Fibroblast of skin of abdomen (primary cell): ENCODE data around the gene COX4I2.
A peak's percentile ranks its signal among the peaks of the same experiment; 100 is the strongest.
"Not testable (repeated sequence)": the region's sequence is repeated elsewhere in the genome, so short reads cannot be mapped to it uniquely, and the experiment has no call there.

ENCODE experiments used
- DNase-seq: peaks from one replicate; pipeline ENCODE4 v3.0.0-alpha.2; 2013

COX4I2 gene

DNA sequence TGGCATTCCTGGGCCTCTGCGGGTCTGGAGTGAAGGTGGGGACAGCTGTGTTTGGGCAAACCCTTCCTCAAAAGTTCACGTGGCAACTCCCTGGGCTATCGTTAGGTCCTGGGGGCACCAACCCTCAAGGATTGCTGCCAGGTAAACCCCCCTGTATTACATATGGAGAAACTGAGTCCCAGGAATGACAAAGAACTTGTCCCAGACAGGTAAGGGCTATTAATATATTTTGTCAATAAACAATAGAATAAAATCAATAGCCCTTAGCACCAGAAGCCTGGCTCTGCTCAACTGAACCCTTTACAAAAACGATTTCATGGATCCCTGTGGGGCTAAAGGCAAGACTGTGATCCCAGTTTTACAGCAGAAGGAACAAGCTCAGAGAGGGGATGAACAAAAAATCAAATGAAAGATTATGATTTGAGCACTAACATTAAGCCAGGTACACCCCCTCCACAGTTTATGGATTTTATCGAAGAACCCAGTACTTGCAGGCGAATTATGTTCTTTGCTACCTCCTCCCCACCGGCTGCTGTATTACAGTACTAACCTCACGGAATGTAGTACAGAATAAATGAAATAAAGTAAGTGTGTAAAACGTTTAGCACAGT, 30.0 kb upstream of the COX4I2 start:
- no peak for DNase-seq

DNA sequence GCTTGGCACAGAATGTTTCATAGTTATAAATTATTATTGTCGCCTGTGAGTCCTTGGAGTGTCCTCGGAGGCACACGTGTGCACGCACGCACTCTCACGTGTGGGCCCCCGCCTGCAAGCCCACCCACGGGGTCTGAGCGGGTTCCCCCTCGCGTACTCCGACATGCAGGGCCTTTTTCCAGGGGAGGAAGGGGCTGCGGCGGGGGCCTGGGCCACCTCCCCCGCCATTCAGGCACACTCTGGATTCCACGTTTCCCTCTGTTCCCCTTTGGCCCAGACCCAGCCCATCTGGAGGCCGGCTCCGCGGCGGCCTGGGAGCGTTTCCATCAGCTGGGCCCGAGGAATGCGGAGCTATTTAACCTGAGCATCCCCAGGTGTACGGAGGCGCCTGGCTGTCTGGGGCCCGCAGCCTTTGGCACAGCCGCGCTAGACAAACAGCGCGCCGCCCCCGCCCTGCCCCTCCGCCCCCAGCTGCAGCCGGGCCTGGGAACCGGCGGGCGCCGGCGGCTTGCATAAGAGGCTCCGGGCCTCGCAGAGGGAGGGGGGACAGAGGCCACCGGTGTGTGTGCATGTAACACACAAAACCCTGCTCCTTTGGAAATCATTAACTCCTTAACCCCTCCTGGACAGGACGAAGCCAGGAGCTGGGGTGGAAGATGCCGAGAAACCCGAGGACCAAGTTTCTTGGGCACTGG, 29.3 kb upstream of the COX4I2 start:
- peak; percentile 61 for DNase-seq

DNA sequence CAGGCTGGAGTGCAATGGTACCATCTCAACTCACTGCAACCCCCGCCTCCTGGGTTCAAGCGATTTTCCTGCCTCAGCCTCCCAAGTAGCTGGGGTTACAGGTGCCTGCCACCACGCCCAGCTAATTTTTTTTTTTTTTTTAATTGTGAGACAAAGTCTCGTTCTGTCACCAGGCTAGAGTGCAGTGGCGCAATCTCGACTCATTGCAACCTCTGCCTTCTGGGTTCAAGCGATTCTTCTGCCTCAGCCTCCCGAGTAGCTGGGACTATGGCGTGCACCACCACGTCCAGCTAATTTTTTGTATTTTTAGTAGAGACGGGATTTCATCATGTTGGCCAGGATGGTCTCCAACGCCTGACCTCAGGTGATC, 25.5 kb upstream of the COX4I2 start:
- not testable (repeated sequence) for DNase-seq

DNA sequence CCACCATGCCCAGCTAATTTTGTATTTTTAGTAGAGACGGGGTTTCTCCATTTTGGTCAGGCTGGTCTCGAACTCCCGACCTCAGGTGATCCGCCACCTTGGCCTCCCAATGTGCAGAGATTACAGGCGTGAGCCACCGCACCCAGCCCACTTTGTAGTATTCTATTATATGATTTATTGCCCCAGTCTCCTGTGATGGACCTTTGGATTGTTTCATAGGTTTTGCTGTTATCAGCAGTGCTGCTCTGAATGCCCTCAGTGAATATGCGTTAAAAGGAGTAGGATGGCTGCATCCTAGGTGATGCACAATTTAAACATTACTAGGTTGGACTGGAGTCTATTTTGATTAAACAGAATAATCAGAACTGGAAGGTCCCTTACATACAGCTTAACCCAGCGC, 22.3 kb upstream of the COX4I2 start:
- DNase-seq, result no peak

DNA sequence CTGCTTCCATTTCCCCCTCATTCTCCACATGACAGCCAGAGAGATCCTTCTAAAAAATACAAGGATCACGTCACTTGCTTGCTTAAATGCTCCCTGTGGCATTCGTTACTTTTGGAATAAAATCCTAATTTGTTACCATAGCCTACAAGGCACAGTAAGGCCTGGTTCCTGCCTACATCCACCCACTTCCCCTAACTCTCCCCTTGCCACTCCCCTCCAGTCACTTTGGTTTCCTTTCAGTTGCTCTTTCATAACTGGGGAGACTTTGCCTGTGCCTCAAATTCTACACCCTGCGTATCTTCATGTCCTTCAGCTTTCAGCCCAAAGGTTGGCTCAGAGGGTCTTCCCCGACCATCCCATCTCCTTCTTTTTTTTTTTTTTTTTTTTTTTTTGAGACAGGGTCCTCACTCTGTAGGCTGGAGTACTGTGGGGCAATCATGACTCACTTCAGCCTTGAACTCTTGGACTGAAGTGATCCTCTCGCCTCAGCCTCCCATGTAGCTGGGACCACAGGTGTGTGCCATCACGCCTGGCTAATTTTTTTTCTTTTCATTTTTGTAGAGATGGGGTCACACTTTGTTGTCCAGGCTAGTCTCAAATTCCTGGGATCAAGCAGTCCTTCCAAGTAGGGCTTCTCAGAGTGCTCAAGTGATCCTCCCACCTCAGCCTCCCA, 20.1 kb upstream of the COX4I2 start:
- no peak for DNase-seq

DNA sequence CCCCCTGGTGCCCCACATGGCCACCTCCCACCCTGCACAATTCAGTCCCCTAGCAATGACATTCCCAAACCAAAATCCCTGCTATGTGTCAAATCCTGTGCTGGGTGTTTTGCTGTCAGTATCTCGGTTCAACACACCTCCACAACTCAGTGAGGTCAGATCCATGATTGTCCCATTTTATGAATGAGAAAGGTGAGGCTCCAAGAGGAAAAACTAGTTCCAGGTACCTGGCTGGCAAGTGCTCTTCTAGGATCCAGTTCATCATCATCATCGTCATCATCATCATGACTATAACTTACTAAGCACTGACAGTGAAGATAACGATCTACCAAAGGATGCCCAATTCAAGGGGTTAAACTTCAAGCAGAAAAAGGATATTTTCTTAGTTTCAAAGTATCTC, 17.5 kb upstream of the COX4I2 start:
- DNase-seq, result no peak

DNA sequence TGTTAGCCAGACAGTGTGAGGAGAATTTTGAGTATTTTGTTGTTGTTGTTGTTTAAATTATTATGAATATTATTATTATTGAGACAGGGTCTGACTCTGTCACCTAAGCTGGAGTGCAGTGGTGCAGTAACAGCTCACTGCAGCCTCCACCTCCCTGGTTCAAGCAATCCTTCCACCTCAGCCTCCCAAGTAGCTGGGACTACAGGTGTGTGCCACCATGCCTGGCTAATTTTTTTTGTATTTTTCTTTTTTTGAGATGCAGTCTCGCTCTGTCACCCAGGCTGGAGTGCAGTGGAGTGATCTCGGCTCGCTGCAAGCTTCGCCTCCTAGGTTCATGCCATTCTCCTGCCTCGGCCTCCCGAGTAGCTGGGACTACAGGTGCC, 14.6 kb upstream of the COX4I2 start:
- not testable (repeated sequence) for DNase-seq

DNA sequence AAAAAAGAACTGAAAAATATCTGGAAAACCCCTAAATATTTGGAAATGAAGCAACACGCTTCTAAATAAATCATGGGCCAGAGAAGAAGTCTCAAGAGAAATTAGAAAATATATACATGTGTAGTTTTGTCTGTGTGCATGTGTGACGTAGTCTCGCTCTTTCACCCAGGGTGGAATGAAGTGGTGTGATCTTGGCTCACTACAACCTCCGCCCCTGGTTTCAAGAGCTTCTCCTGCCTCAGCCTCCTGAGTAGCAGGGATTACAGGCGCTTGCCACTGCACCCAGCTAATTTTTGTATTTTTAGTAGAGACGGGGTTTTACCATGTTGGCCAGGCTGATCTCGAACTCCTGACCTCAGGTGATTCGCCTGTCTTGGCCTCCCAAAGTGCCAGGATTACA, 11.2 kb upstream of the COX4I2 start:
- DNase-seq, result not testable (repeated sequence)

DNA sequence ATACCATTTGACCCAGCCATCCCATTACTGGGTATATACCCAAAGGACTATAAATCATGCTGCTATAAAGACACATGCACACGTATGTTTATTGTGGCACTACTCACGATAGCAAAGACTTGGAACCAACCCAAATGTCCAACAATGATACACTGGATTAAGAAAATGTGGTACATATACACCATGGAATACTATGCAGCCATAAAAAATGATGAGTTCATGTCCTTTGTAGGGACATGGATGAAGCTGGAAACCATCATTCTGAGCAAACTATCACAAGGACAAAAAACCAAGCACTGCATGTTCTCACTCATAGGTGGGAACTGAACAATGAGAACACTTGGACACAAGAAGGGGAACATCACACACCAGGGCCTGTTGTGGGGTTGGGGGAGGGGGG, 9.7 kb upstream of the COX4I2 start:
- DNase-seq, result not testable (repeated sequence)

DNA sequence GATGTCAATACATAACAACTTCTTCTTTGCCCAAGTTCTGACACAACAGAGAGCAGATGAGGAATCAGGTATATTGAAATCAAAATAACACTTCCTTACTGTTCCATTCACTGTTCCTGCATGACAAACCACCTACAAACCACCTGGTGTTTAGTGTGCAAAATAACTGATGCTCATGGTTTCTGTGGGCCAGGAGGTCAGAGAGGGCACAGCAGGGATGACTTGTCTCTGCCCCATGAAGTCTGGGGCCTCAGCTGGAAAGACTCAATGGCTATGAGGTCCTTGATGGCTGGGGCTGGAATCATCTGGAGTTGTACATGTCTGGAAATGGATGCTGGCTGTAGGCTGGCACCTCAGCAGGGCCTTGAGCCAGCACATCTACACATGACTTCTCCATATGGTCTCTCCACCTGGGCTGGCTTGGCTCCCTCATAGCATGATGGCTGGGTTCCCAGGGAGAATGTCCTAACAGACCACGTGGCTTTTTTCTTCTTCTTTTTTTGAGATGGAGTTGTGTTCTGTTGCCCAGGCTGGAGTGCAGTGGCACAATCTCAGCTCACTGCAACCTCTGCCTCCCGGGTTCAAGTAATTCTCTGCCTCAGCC, 7.4 kb upstream of the COX4I2 start:
- no peak for DNase-seq

DNA sequence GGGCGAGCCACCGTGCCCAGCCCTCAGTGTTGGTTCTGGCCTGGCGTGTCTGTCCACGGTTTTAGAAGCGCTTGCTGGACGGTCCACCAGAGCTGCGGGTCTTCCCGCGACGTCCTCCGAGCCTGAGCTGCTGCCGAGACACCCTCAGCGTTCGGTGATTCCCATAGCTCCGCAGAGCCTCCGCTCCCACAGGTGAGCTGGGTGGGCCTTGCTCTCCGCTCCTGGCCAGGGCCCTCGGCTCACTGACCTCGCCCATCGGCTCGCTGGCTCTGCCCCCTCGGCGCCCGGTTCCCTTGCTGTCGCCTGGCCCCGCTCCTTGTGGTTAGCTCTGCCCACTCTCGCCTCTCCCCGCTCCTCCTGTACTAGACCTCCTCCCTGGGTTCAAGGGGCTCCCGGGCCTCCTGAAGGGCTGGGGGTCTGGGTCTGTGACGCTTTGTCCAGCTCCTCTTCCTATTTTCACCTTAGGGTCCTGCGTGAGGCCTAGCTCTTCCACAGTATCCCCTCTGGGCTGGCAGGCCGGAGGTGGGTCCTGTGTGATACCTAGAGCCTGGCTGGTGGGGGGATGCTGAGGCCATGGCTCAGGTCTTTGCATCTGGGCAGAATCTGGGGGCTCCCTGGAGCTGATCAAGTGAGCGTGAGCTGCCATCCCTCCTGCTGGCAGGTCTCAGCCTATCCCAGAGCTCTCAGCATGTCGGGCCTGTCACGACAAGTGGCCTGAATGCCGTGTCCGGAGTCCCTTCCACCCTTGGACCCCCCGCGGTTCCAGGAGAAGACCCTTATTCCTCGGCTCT, 5.0 kb upstream of the COX4I2 start:
- DNase-seq, result no peak

DNA sequence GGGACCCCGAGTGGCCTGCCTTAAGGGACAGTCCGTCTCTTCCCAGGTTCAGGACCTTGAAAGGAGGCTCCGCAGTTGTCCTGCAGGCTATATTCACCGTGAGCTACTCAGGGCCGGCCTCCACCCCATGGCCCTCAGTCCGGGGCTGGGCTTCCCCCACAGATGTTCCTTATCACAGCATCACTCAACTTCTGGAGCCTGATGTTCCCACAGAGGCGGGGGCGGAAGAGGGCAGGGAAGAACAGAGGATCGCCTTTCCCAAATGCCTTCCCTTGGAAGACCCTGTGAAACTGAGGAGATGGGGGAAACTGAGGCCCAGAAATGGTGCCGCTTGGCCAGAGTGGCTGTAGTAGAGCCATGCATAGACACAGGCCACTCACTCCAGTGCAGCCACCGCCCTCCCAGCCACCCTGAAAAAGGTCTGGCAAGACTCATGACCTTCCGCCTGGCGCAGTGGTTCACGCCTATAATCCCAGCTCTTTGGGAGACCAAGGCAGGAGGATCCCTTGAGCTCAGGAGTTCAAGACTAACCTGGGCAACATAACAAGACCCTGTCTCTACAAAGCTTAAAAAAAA, 4.3 kb upstream of the COX4I2 start:
- DNase-seq, result no peak

DNA sequence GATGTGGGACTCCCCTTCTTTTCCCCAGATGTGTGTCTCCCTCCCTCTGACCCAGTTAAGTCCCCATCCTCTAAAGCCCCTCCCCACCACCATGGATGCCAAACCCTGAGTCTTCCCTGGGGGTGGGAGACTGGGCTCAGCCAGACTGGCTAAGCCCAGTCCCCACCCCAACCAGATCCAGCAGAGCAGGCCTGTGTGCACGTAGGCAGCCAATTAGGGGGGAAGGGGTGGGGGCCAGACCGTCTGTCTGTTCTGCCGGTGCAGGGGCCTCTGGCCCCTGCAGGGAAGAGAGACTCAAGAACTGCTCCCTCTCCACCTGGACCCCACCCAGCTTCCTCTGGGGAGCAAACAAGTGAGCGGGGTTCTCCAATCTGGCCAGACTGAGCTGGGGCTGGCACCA, 605 bp downstream of the COX4I2 start:
- DNase-seq, result no peak

DNA sequence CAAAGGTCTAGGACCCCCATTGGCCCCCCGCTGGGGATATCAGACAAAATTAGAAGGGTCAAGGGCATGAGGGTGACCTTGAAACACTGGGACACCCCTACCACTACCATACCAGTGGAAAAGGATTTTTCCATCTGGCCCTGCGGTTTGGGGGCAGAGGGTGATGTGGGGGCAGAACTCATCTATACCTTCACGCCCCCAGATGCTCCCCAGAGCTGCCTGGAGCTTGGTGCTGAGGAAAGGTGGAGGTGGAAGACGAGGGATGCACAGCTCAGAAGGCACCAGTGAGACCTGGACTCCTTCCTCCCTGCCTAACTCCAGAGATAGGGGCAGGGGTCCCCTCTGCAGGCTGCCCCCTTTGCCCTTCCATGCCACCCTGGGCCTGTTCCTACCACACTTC, 1.1 kb downstream of the COX4I2 start:
- DNase-seq, result no peak

DNA sequence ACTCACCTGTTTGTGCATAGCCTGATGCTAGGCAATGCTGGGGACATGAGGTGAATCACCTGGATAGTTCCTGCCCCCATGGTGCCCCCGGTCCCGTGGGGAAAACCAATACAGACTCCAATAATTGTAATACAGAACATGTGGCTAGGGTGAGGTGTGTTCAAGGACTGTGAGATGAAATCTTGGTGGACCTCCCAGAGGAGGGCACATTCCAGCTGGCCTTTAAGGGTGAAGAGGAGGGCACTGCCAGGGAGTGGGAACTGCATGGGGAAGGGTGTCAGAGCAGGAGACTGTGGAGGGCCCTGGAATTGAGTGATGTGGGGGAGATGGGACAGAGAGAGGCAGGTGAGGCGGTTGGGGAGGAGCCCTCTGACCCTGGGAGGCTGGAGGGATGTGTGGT, 2.5 kb downstream of the COX4I2 start:
- DNase-seq, result no peak

DNA sequence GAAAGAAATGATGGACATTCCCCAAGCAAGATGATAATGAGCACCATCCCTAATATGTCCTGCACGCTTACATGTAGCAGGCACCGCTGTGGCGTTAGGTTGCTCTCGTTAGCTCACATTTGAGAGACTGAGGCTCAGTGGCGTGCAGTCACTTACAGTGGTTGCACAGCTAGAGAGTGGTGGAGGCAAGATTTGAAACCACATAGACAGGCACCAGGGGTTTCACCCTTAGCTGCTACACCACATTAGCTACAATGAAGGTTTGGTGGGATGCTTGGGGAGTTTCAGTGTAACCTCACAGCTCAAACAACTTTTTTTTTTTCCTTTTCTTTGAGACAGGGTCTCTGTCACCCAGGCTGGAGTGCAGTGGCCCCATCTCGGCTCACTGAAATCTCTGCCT, 3.7 kb downstream of the COX4I2 start:
- no peak for DNase-seq

DNA sequence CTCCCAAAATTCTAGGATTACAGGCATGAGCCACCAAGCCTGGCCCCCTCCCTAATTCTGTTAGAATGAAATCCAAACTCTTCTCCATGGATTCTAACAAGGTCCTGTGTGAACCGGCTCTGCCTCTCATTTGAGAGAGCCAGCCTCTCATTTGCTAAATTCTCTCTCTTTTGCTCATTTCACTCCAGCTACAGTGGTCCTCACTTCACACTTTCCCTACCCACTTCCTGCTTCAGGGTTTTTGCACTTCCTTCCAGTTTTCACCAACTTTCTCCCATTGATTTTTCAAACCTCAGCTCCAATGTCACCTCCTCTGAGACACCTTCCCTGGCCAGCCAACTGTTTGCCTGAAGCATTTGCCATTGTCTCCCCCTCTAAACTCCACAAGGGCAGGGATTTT, 5.1 kb downstream of the COX4I2 start:
- DNase-seq, result no peak

DNA sequence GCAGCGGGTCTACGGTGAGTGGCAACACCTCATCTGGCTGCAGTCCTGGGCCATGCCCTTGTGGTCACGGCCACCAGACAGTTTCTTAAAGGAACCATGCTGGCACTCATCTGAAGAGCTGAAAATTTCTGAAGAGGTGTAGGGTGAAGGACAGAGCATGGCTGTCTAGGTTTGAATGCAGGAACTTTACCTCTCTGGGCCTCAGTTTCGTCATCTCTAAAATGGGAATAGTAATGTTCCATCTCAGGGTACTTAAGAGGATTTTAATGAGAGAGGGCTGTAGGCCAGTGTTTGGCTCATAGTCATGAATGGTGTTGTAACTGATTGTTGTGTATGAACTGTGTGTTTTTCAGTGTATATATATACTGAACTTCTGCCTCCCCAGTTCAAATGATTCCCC, 5.8 kb downstream of the COX4I2 start:
- no peak for DNase-seq

DNA sequence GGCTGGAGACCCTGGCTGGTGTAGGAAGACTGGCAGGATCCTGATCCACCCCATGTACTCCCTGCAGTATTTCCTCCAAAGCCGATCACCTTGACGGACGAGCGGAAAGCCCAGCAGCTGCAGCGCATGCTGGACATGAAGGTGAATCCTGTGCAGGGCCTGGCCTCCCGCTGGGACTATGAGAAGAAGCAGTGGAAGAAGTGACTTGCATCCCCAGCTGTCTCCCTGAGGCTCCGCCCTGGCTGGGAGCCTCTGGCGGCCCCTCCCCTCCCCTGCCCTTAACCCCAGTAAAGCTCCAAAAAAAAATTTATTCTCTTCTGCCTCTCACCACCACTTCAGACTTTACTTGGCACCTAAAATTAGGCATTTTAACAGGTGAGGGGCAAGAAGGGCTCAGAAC, 7.0 kb downstream of the COX4I2 start:
- no peak for DNase-seq

DNA sequence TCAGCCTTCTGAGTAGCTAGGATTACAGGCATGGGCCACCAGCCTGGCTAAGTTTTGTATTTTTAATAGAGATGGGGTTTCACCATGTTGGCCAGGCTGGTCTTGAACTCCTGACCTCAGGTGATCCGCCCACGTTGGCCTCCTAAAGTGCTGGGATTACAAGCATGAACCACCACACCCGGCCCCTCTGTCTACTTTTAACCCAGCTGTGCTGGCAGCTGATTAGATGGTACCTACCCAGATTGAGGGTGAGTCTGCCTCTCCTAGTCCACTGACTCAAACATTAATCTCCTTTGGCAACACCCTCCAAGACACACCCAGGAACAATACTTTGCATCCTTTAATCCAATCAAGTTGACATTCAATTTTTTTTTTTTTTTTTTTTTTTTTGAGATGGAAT, 10.4 kb downstream of the COX4I2 start:
- DNase-seq, result not testable (repeated sequence)

DNA sequence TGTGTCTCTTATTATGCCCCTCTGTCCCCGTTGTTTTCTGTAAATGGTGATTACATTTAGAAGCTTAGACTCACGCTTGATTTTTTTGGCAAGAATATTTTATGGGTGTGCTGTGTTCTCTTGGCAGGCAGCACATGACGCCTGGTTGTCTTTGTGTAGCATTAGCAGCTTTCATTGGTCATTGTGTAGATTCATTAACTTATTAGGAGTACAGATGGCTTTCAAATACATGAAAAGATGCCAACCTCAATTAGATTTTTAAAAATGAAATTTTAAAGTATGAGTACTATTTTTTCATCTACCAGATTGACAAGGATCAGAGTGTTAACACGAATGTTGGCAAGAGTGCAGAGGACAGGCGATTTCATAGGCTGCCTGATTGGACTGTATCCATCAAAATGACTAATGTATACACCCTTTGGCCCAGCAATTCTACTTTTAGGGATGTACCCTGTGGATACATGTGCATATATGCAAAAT, 15.2 kb downstream of the COX4I2 start:
- peak; percentile 56 for DNase-seq

DNA sequence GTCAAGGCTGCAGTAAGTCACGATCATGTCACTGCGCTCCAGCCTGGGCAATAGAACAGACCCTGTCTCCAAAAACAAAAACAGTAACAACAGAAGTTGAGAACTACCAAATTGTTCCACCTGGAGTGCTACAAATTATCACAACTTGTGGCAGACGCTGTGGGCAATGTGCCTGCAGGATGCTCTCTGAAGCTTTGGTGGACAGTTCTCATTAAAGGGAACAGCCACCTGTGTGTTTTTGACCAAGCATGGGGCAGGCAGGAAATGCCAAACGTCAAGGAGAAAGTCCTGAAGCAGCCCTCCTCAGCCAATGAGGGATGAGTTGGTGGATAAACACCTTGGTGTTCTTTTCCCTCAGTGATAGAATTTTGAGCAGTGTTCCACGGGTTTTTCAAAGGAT, 15.8 kb downstream of the COX4I2 start:
- DNase-seq, result no peak

DNA sequence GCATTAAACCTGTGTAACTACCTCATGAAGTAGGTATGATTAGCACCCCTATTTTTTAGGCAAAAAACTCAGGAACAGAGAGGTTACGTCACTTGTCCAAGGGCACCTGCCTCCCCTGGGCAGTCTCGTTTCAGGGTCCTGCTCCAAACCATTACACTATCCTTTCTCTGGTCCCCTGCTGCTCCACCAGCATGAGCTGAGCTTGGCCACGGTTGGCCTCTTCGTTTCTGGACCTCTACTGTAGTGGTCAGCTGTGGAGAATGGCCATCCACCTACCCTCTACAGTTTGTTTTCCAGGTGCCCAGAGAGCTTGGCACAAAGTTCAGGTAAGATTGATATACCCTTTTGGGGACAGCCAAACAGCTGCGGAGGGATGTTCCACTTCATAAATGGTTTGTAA, 16.8 kb downstream of the COX4I2 start:
- no peak for DNase-seq
